ENCODE measurements around the gene NRROS.

NRROS gene

GRCh38 chr3:196689941-196690660 lies 50.6 kb downstream of the NRROS start:
- DNase-seq: no peak

- DNase-seq: no peak
Measured at GRCh38 chr3:196691386-196691785, 51.9 kb downstream of the NRROS start.

- no peak for DNase-seq
Measured at GRCh38 chr3:196694202-196694638, 54.7 kb downstream of the NRROS start.

GRCh38 chr3:196694941-196695848 lies 55.7 kb downstream of the NRROS start:
- DNase-seq: no peak

- DNase-seq: no peak
Measured at GRCh38 chr3:196695849-196696226, 56.3 kb downstream of the NRROS start.

- no peak for DNase-seq
Measured at GRCh38 chr3:196697270-196697669, 57.8 kb downstream of the NRROS start.

- no peak for DNase-seq
Measured at GRCh38 chr3:196699749-196700148, 60.3 kb downstream of the NRROS start.

- DNase-seq: no peak
Measured at GRCh38 chr3:196700801-196701200, 61.3 kb downstream of the NRROS start.

- no peak for DNase-seq
Measured at GRCh38 chr3:196706327-196706726, 66.8 kb downstream of the NRROS start.

GRCh38 chr3:196706731-196707130 lies 67.2 kb downstream of the NRROS start:
- no peak for DNase-seq

GRCh38 chr3:196707566-196707965 lies 68.1 kb downstream of the NRROS start:
- DNase-seq: no peak

- DNase-seq: no peak
Measured at GRCh38 chr3:196708467-196708866, 69.0 kb downstream of the NRROS start.
